ENCODE results near the gene AKAP10.

- TF ChIP-seq, protein P1, sequence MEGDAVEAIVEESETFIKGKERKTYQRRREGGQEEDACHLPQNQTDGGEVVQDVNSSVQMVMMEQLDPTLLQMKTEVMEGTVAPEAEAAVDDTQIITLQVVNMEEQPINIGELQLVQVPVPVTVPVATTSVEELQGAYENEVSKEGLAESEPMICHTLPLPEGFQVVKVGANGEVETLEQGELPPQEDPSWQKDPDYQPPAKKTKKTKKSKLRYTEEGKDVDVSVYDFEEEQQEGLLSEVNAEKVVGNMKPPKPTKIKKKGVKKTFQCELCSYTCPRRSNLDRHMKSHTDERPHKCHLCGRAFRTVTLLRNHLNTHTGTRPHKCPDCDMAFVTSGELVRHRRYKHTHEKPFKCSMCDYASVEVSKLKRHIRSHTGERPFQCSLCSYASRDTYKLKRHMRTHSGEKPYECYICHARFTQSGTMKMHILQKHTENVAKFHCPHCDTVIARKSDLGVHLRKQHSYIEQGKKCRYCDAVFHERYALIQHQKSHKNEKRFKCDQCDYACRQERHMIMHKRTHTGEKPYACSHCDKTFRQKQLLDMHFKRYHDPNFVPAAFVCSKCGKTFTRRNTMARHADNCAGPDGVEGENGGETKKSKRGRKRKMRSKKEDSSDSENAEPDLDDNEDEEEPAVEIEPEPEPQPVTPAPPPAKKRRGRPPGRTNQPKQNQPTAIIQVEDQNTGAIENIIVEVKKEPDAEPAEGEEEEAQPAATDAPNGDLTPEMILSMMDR (IDR thresholded peaks at IDR 0.05; ENCODE audit: low read depth, low read length): no peak
- TF ChIP-seq EZH2phosphoT487 (IDR thresholded peaks at IDR 0.05; ENCODE audit: low read depth): no peak
Observed at GRCh38 chr17:19958023-19958422, 19.6 kb downstream of the AKAP10 start.
